B cell (primary cell): ENCODE measurements around the gene PPIL1. TPM values are rescaled to one million over a fixed set of nuclear protein-coding genes. Genes with fewer than 3 reads are reported as not detected.

ENCODE experiments used
- ATAC-seq: fragments of 200-7000 bp; cut with Tn5 transposase; one replicate; pipeline ENCODE4 v1.10.0; 2021; ENCODE audit warnings: low read depth, mild to moderate bottlenecking, moderate number of reproducible peaks, moderate library complexity
- CTCF ChIA-PET: fragments of 350-600 bp; sonication (Branson Sonifier 250); formaldehyde crosslinking; loops from one replicate; lab custom pipeline; 2021; ENCODE audit warnings: antibody characterized with exemption, inconsistent platforms; lab: Charles Lee
- POLR2A ChIA-PET: fragments of 350-600 bp; sonication (Branson Sonifier 250); formaldehyde crosslinking; loops from one replicate; lab custom pipeline; 2021; ENCODE audit warnings: antibody characterized with exemption; lab: Charles Lee
- DNase-seq: peaks from one replicate; pipeline ENCODE4 v3.0.0; 2013
- H2AFZ ChIP-seq: 2 replicates; pipeline ENCODE4 v1.6.1; 2012; ENCODE audit warnings: mild to moderate bottlenecking, low read depth, low read length; ENCODE audit not compliant: insufficient read depth, poor library complexity, severe bottlenecking
- H3K27ac ChIP-seq, 2 donors: 1 replicate in 1 of 2; 2 replicates in 1 of 2; pipeline ENCODE4 v1.5.1; 2012 to 2013; ENCODE audit warnings: low read length in 2 of 2, mild to moderate bottlenecking in 2 of 2, moderate library complexity in 1 of 2
- H3K27me3 ChIP-seq, 4 experiments: fragments of 200-600 bp in 1 of 4; sonication (generic) in 1 of 4; replicated peaks in 1 of 4; 1 replicate in 2 of 4; 2 replicates in 2 of 4; pipeline versions ENCODE4 v1.6.1 to v1.7.0; 2013 to 2016; ENCODE audit warnings: low read length in 3 of 4, mild to moderate bottlenecking in 2 of 4, mixed read lengths in 1 of 4, moderate library complexity in 1 of 4; ENCODE audit not compliant: insufficient read depth in 4 of 4, control insufficient read depth in 3 of 4; ENCODE audit errors: control extremely low read depth in 1 of 4
- H3K36me3 ChIP-seq, 2 experiments: replicated peaks in 1 of 2; 1 replicate in 1 of 2; 2 replicates in 1 of 2; pipeline versions ENCODE4 v1.6.1 to v1.7.1; 2013; ENCODE audit warnings: low read length in 1 of 2; ENCODE audit not compliant: insufficient read depth in 2 of 2, control insufficient read depth in 1 of 2; ENCODE audit errors: control extremely low read depth in 1 of 2, extremely low read depth in 1 of 2
- H3K4me1 ChIP-seq, 2 donors: fragments of 200-600 bp in 1 of 2; sonication (generic) in 1 of 2; 1 replicate in 1 of 2; 2 replicates in 1 of 2; pipeline versions ENCODE4 v1.5.1 to v1.6.1; 2013 to 2017; ENCODE audit warnings: low read length in 2 of 2; ENCODE audit not compliant: control insufficient read depth in 2 of 2, insufficient read depth in 2 of 2
- H3K4me2 ChIP-seq: replicated peaks from 2 replicates; pipeline ENCODE3; 2012; ENCODE audit warnings: mild to moderate bottlenecking, low read depth, low read length; ENCODE audit not compliant: poor library complexity, severe bottlenecking
- H3K4me3 ChIP-seq, 5 experiments: fragments of 200-600 bp in 1 of 5; sonication (generic) in 1 of 5; 1 replicate in 3 of 5; 2 replicates in 2 of 5; pipeline versions ENCODE4 v1.5.1 to v1.7.0; 2011 to 2016; ENCODE audit warnings: low read length in 4 of 5, mild to moderate bottlenecking in 4 of 5, low read depth in 2 of 5, control low read depth in 1 of 5, moderate library complexity in 1 of 5; ENCODE audit not compliant: insufficient read depth in 1 of 5; ENCODE audit errors: control extremely low read depth in 1 of 5, extremely low read depth in 1 of 5
- H3K79me2 ChIP-seq: fragments of 200-600 bp; sonication (generic); one replicate; pipeline ENCODE4 v1.6.0; 2016; ENCODE audit warnings: low read length; ENCODE audit not compliant: control insufficient read depth, insufficient read depth
- H3K9ac ChIP-seq: fragments of 200-600 bp; sonication (generic); 2 replicates; pipeline ENCODE4 v1.6.1; 2017; ENCODE audit warnings: mild to moderate bottlenecking, low read length, moderate library complexity
- H3K9me3 ChIP-seq, 3 donors: one replicate each; pipeline versions ENCODE4 v1.6.1 to v1.7.1; 2013; ENCODE audit warnings: low read length in 2 of 3; ENCODE audit not compliant: control insufficient read depth in 2 of 3, insufficient read depth in 1 of 3; ENCODE audit errors: control extremely low read depth in 1 of 3
- H4K20me1 ChIP-seq: 2 replicates; pipeline ENCODE4 v1.6.0; 2012; ENCODE audit warnings: mild to moderate bottlenecking, low read length; ENCODE audit not compliant: insufficient read depth, control insufficient read depth, poor library complexity, severe bottlenecking
- H3K27ac Mint-ChIP-seq: one replicate; pipeline ENCODE4 v1.8.0; 2021; ENCODE audit warnings: mixed read lengths
- H3K27me3 Mint-ChIP-seq: one replicate; pipeline ENCODE4 v1.8.0; 2021; ENCODE audit warnings: mixed read lengths
- H3K4me1 Mint-ChIP-seq: one replicate; pipeline ENCODE4 v1.8.0; 2021; ENCODE audit warnings: mixed read lengths
- H3K4me3 Mint-ChIP-seq: one replicate; pipeline ENCODE4 v1.8.0; 2021; ENCODE audit warnings: mixed read lengths
- H3K9me3 Mint-ChIP-seq: one replicate; pipeline ENCODE4 v1.8.0; 2022; ENCODE audit warnings: mixed read lengths; ENCODE audit not compliant: insufficient read depth
- CTCF ChIP-seq: fragments of 200-600 bp; IDR thresholded peaks from one replicate; pipeline ENCODE4 v1.8.0; 2022; ENCODE audit warnings: antibody characterized with exemption, mild to moderate bottlenecking
- EZH2 ChIP-seq: IDR thresholded peaks from 2 replicates; pipeline ENCODE4 v1.6.1; 2012; ENCODE audit warnings: borderline replicate concordance, low read depth, mild to moderate bottlenecking, moderate library complexity, low read length; ENCODE audit not compliant: insufficient read depth, poor library complexity, severe bottlenecking
- WGBS: methylation state at CpG from one replicate; pipeline ENCODE4 v1.1.5; 2013; ENCODE audit warnings: missing lambda C conversion rate; ENCODE audit not compliant: insufficient coverage; 5-methylcytosine and 5-hydroxymethylcytosine counted together
- intact Hi-C: fragments of 100-400 bp; cut with micrococcal nuclease; formaldehyde crosslinking; loops from one replicate; pipeline ENCODE4 v1.10.0; 2022
- polyA plus RNA-seq: library from polyadenylated mRNA; depleted of rRNA; stranded (reverse); fragments of >200 nt; gene quantifications from 2 replicates; pipeline ENCODE4 v1.2.3, GENCODE V29; 2012
- total RNA-seq, 2 donors: library from RNA; stranded (reverse); fragments of 120-200 nt in 1 of 2; gene quantifications; 1 replicate in 1 of 2; 2 replicates in 1 of 2; pipeline versions ENCODE4 v1.2.3 to v1.2.4, GENCODE V29; 2013 to 2022

Gene PPIL1
- total and polyA plus RNA-seq, 2 donors (not counting 1 experiment from before 2014, with no cell fraction given): 2.9 to 7.0 TPM

- POLR2A ChIA-PET: interaction anchor here (0.6 kb wide), 1 partner anchor 35 kb away, joined by 15 read pairs; no protein-coding TSS in a partner anchor
- Histone ChIP-seq H3K9ac (no peak overlapping the region), H3K4me2 (no peak overlapping the region)
Observed at GRCh38 chr6:36823421-36824096, 51.0 kb downstream of the PPIL1 start.

More at GRCh38 chr6:36823421-36824096, 51.0 kb downstream of the PPIL1 start:
- H4K20me1 ChIP-seq: no peaks in the 10 kb centered on the region
- CTCF ChIA-PET: interaction anchor here (1.4 kb wide), 1 partner anchor 28 kb away, joined by 3 read pairs; no protein-coding TSS in a partner anchor
- no peak overlapping the region for H2AFZ ChIP-seq
- TF ChIP-seq CTCF (no peak), EZH2 (no peak)
- intact Hi-C loops: no loop called here
- WGBS: 93% methylated on average over 11 of the region's 12 CpGs
- H3K4me1 Mint-ChIP-seq: peaks cover 3% of the 10 kb centered on the region
- H3K27me3 ChIP-seq: peaks cover 0 to 21% (median 3%) of the 10 kb centered on the region in 4 experiments
- H3K4me3 Mint-ChIP-seq: no peak overlapping the region
- peaks cover 30% of the 10 kb centered on the region for H3K27me3 Mint-ChIP-seq
- H3K79me2 ChIP-seq: no peaks in the 10 kb centered on the region
- DNase-seq (no peak), ATAC-seq (no peak)
- no peak overlapping the region for H3K27ac Mint-ChIP-seq
- H3K36me3 ChIP-seq: no peaks in the 10 kb centered on the region
- H3K4me3 ChIP-seq: no peak overlapping the region
- H3K27ac ChIP-seq: no peak overlapping the region
- no peaks in the 10 kb centered on the region for H3K9me3 ChIP-seq
- H3K4me1 ChIP-seq: peaks cover 0 to 3% of the 10 kb centered on the region in 2 donors
- H3K9me3 Mint-ChIP-seq: no peaks in the 10 kb centered on the region
